Hematopoietic multipotent progenitor cell treated with erythropoietin and hydrocortisone succinate and interleukin-3 and kit ligand, for 8 days (in vitro differentiated cells): ENCODE measurements around the gene EFR3B.
"Not testable (repeated sequence)": the region's sequence is repeated elsewhere in the genome, so short reads cannot be mapped to it uniquely, and the experiment has no call there.

Source experiments
- DNase-seq: peaks from one replicate; pipeline ENCODE4 v3.0.0-alpha.2; 2015

Gene EFR3B

GRCh38 chr2:25074826-25075225 is 33.0 kb downstream of the EFR3B start:
- no peak for DNase-seq

GRCh38 chr2:25076749-25077148 is 34.9 kb downstream of the EFR3B start:
- no peak for DNase-seq

GRCh38 chr2:25077789-25078169 is 35.9 kb downstream of the EFR3B start:
- no peak for DNase-seq

GRCh38 chr2:25078170-25079049 is 36.5 kb downstream of the EFR3B start:
- DNase-seq, result no peak

GRCh38 chr2:25079050-25079635 is 37.3 kb downstream of the EFR3B start:
- DNase-seq, result no peak

- DNase-seq, result no peak
Measured at GRCh38 chr2:25081237-25081790, 39.4 kb downstream of the EFR3B start.

- DNase-seq, result no peak
Measured at GRCh38 chr2:25082002-25082622, 40.2 kb downstream of the EFR3B start.

- no peak for DNase-seq
Measured at GRCh38 chr2:25085761-25086560, 44.1 kb downstream of the EFR3B start.

- DNase-seq, result no peak
Measured at GRCh38 chr2:25088817-25089516, 47.1 kb downstream of the EFR3B start.

GRCh38 chr2:25089605-25090315 is 47.9 kb downstream of the EFR3B start:
- no peak for DNase-seq

GRCh38 chr2:25090801-25091200 is 48.9 kb downstream of the EFR3B start:
- no peak for DNase-seq

GRCh38 chr2:25091265-25091664 is 49.4 kb downstream of the EFR3B start:
- DNase-seq, result no peak

- DNase-seq, result no peak
Measured at GRCh38 chr2:25098056-25098455, 56.2 kb downstream of the EFR3B start.

GRCh38 chr2:25098670-25099486 is 57.0 kb downstream of the EFR3B start:
- no peak for DNase-seq

- not testable (repeated sequence) for DNase-seq
Measured at GRCh38 chr2:25102352-25102751, 60.5 kb downstream of the EFR3B start.

GRCh38 chr2:25103287-25103871 is 61.5 kb downstream of the EFR3B start:
- no peak for DNase-seq

GRCh38 chr2:25104736-25105135 is 62.9 kb downstream of the EFR3B start:
- DNase-seq, result no peak

- DNase-seq, result no peak
Measured at GRCh38 chr2:25105336-25106085, 63.6 kb downstream of the EFR3B start.

GRCh38 chr2:25109822-25110221 is 67.9 kb downstream of the EFR3B start:
- DNase-seq, result no peak
